HepG2 (cell line): Measurements from ENCODE around the gene FAM50A. TPM values are rescaled to one million over a fixed set of nuclear protein-coding genes. Genes with fewer than 3 reads are reported as not detected.

Experiments used
- ARNT2 ChIP-seq: sonication (generic); formaldehyde crosslinking; IDR thresholded peaks from 2 replicates; pipeline ENCODE4 v1.8.0; 2022; ENCODE audit warnings: mild to moderate bottlenecking, low read depth, missing genetic modification reagents, moderate library complexity
- ATF7-NPFF ChIP-seq: sonication (generic); formaldehyde crosslinking; IDR thresholded peaks from 2 replicates; pipeline ENCODE4 v1.8.1; 2023; ENCODE audit warnings: mild to moderate bottlenecking, low read depth, missing genetic modification reagents, moderate library complexity
- MIER2 ChIP-seq: IDR thresholded peaks from 2 replicates; pipeline ENCODE4 v1.6.1; 2016; ENCODE audit warnings: missing biosample characterization, missing genetic modification reagents
- NFYC ChIP-seq: IDR thresholded peaks from 2 replicates; pipeline ENCODE4 v1.6.1; 2016; ENCODE audit warnings: missing genetic modification reagents, missing compliant biosample characterization
- POGZ ChIP-seq: sonication (generic); formaldehyde crosslinking; IDR thresholded peaks from 2 replicates; pipeline ENCODE4 v1.4.0; 2020; ENCODE audit warnings: mild to moderate bottlenecking, missing genetic modification reagents
- SALL1 ChIP-seq: sonication (generic); formaldehyde crosslinking; IDR thresholded peaks from 2 replicates; pipeline ENCODE4 v1.8.0; 2022; ENCODE audit warnings: mild to moderate bottlenecking, missing genetic modification reagents
- SNRNP70 ChIP-seq: fragments of 200-400 bp; formaldehyde crosslinking; IDR thresholded peaks from 2 replicates; pipeline ENCODE4 v1.6.1; 2017; ENCODE audit warnings: mild to moderate bottlenecking, low read depth, low read length, moderate library complexity
- SRSF4 ChIP-seq: fragments of 200-400 bp; formaldehyde crosslinking; IDR thresholded peaks from one replicate; pipeline ENCODE4 v1.6.1; 2018; ENCODE audit warnings: mild to moderate bottlenecking, low read depth, low read length, moderate library complexity; ENCODE audit not compliant: poor library complexity, severe bottlenecking
- TP53 ChIP-seq: sonication (generic); formaldehyde crosslinking; conservative IDR thresholded peaks from 2 replicates; pipeline ENCODE4 v1.4.0; 2020; ENCODE audit warnings: missing genetic modification reagents
- YEATS4 ChIP-seq: sonication (generic); formaldehyde crosslinking; IDR thresholded peaks from 2 replicates; pipeline ENCODE4 v1.4.0; 2020; ENCODE audit warnings: missing genetic modification reagents, borderline replicate concordance
- ZFAT ChIP-seq: sonication (generic); formaldehyde crosslinking; conservative IDR thresholded peaks from 2 replicates; pipeline ENCODE4 v1.8.1; 2023; ENCODE audit warnings: missing genetic modification reagents, inconsistent platforms
- ZFP62 ChIP-seq: sonication (generic); formaldehyde crosslinking; IDR thresholded peaks from 2 replicates; pipeline ENCODE4 v1.4.0; 2020; ENCODE audit warnings: missing genetic modification reagents
- ZNF354B ChIP-seq: sonication (generic); formaldehyde crosslinking; IDR thresholded peaks from 2 replicates; pipeline ENCODE4 v1.8.0; 2022; ENCODE audit warnings: mild to moderate bottlenecking, missing genetic modification reagents
- ZNF431 ChIP-seq: sonication (generic); formaldehyde crosslinking; IDR thresholded peaks from 2 replicates; pipeline ENCODE4 v1.9.0; 2022; ENCODE audit warnings: missing genetic modification reagents, low read depth, mild to moderate bottlenecking, borderline replicate concordance
- ZNF768 ChIP-seq: sonication (generic); formaldehyde crosslinking; IDR thresholded peaks from 2 replicates; pipeline ENCODE4 v1.4.0; 2020; ENCODE audit warnings: missing genetic modification reagents
- ZNF891 ChIP-seq: sonication (generic); formaldehyde crosslinking; IDR thresholded peaks from 2 replicates; pipeline ENCODE4 v1.5.0; 2020; ENCODE audit warnings: mild to moderate bottlenecking, missing genetic modification reagents
- polyA plus RNA-seq, 8 experiments: library from polyadenylated mRNA; depleted of rRNA in 3 of 8; stranded (reverse) in 7 of 8; unstranded in 1 of 8; fragments of >200 nt; fragmentation: Illumina TruSeq in 4 of 8; extraction: Trizol in 4 of 8; gene quantifications; 2 replicates each; pipeline versions ENCODE4 v1.2.1 to v1.2.3, GENCODE V29; 2011 to 2016; ENCODE audit warnings: low read depth in 4 of 8, missing spikeins in 1 of 8, mixed read lengths in 1 of 8; ENCODE audit not compliant: insufficient read depth in 1 of 8
- total RNA-seq, 5 experiments: library from RNA; depleted of rRNA; stranded (reverse); fragments of >200 nt; fragmentation: Illumina TruSeq; extraction: Trizol; gene quantifications; 2 replicates each; pipeline ENCODE4 v1.2.3, GENCODE V29; 2016; ENCODE audit warnings: low read depth in 1 of 5
- TF ChIP-seq, protein P1 (sequence below): sonication (generic); formaldehyde crosslinking; IDR thresholded peaks from 2 replicates; pipeline ENCODE4 v1.4.0; 2020; ENCODE audit warnings: missing genetic modification reagents
- TF ChIP-seq, protein P2 (sequence below): sonication (generic); formaldehyde crosslinking; IDR thresholded peaks from 2 replicates; pipeline ENCODE4 v1.5.0; 2020; ENCODE audit warnings: mild to moderate bottlenecking, missing genetic modification reagents, borderline replicate concordance
- TF ChIP-seq, protein P3 (sequence below): sonication (generic); formaldehyde crosslinking; IDR thresholded peaks from 2 replicates; pipeline ENCODE4 v1.8.0; 2022; ENCODE audit warnings: missing genetic modification reagents, mild to moderate bottlenecking, inconsistent platforms, borderline replicate concordance
- TF ChIP-seq, protein P4 (sequence below): sonication (generic); formaldehyde crosslinking; IDR thresholded peaks from 2 replicates; pipeline ENCODE4 v1.4.0; 2020; ENCODE audit warnings: missing genetic modification reagents, low read depth, mild to moderate bottlenecking, borderline replicate concordance

The FAM50A gene
- total and polyA plus RNA-seq, 2 of the 13 experiments (the other 11 are each of a cell fraction or from before 2014, with no cell fraction given): 30.7 to 40.7 TPM

DNA sequence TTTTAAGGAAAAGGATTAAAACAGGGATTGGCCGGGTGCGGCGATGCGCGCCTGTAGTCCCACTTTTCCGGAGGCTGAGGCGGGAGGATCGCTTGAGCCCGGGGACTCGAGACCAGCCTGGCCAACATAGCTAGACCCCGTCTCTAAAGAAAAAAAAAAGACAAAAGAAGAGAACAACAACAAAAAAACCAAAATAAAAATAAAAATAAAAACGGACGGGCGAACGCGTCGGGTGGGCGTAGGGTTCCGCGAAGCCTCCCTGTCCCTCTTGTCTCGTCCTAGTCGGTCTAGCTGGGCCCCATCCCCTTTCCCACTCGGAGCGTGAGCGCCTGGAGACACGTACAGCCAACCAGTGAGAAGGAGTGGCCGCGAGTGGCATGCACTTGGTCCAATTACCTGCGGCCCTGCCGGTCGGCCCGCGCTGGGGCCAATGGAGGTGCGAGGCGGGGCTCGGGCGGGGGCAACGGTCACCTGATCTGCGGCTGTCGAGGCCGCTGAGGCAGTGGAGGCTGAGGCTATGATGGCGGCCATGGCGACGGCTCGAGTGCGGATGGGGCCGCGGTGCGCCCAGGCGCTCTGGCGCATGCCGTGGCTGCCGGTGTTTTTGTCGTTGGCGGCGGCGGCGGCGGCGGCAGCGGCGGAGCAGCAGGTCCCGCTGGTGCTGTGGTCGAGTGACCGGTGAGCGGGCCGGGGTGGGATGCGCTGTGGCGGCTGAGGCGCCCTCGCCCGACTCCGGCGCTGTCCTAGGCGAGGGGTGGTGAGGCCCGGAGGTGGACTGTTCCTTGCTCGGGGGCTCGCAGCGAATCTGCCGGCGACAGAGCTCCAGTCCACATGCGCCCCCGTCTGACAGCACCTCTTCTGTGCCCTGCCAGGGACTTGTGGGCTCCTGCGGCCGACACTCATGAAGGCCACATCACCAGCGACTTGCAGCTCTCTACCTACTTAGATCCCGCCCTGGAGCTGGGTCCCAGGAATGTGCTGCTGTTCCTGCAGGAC, 15.5 kb upstream of the FAM50A start, which contains the start of gene ATP6AP1 (continued):
- 0 out of 2 replicates have a peak, but pooled peaks have one; percentile 41 for TF ChIP-seq ARNT2 (CRISPR knock-in tag)
- TF ChIP-seq POGZ (CRISPR knock-in tag): peak; percentile 87
- peak; percentile 53 for TF ChIP-seq SALL1 (CRISPR knock-in tag)
- TF ChIP-seq ZNF354B (CRISPR knock-in tag): no peak
- no peak for TF ChIP-seq SNRNP70
- TF ChIP-seq ZNF431 (CRISPR knock-in tag): peak; percentile 72; the same call in 1 of the 2 replicates
- peak; percentile 44 for TF ChIP-seq ZNF768
- 0 out of 2 replicates have a peak, but pooled peaks have one; percentile 63 for TF ChIP-seq ZFAT (CRISPR knock-in tag)
- TF ChIP-seq, protein P1, sequence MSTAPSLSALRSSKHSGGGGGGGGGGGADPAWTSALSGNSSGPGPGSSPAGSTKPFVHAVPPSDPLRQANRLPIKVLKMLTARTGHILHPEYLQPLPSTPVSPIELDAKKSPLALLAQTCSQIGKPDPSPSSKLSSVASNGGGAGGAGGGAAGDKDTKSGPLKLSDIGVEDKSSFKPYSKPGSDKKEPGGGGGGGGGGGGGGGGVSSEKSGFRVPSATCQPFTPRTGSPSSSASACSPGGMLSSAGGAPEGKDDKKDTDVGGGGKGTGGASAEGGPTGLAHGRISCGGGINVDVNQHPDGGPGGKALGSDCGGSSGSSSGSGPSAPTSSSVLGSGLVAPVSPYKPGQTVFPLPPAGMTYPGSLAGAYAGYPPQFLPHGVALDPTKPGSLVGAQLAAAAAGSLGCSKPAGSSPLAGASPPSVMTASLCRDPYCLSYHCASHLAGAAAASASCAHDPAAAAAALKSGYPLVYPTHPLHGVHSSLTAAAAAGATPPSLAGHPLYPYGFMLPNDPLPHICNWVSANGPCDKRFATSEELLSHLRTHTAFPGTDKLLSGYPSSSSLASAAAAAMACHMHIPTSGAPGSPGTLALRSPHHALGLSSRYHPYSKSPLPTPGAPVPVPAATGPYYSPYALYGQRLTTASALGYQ: 0 out of 2 replicates have a peak, but pooled peaks have one; percentile 24
- TF ChIP-seq SRSF4: no peak
- no peak for TF ChIP-seq MIER2 (CRISPR knock-in tag)
- TF ChIP-seq, protein P2, sequence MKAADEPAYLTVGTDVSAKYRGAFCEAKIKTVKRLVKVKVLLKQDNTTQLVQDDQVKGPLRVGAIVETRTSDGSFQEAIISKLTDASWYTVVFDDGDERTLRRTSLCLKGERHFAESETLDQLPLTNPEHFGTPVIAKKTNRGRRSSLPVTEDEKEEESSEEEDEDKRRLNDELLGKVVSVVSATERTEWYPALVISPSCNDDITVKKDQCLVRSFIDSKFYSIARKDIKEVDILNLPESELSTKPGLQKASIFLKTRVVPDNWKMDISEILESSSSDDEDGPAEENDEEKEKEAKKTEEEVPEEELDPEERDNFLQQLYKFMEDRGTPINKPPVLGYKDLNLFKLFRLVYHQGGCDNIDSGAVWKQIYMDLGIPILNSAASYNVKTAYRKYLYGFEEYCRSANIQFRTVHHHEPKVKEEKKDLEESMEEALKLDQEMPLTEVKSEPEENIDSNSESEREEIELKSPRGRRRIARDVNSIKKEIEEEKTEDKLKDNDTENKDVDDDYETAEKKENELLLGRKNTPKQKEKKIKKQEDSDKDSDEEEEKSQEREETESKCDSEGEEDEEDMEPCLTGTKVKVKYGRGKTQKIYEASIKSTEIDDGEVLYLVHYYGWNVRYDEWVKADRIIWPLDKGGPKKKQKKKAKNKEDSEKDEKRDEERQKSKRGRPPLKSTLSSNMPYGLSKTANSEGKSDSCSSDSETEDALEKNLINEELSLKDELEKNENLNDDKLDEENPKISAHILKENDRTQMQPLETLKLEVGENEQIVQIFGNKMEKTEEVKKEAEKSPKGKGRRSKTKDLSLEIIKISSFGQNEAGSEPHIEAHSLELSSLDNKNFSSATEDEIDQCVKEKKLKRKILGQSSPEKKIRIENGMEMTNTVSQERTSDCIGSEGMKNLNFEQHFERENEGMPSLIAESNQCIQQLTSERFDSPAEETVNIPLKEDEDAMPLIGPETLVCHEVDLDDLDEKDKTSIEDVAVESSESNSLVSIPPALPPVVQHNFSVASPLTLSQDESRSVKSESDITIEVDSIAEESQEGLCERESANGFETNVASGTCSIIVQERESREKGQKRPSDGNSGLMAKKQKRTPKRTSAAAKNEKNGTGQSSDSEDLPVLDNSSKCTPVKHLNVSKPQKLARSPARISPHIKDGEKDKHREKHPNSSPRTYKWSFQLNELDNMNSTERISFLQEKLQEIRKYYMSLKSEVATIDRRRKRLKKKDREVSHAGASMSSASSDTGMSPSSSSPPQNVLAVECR (CRISPR knock-in tag): peak; percentile 92
- TF ChIP-seq TP53 (CRISPR knock-in tag): no peak
- no peak for TF ChIP-seq ZFP62 (CRISPR knock-in tag)
- TF ChIP-seq NFYC (CRISPR knock-in tag): peak; percentile 97
- peak; percentile 67; the same call in 1 of the 2 replicates for TF ChIP-seq YEATS4
- TF ChIP-seq, protein P3, sequence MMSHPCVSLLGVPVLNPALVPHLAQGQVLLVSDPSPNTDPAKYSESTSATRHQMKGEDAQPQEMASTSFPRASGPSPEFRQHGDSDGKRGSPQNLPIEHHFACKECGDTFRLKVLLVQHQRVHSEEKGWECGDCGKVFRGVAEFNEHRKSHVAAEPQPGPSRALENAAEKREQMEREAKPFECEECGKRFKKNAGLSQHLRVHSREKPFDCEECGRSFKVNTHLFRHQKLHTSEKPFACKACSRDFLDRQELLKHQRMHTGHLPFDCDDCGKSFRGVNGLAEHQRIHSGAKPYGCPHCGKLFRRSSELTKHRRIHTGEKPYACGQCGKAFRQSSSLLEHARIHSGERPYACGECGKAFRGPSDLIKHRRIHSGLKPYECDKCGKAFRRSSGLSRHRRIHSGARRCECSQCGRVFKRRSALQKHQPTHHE (CRISPR knock-in tag): 0 out of 2 replicates have a peak, but pooled peaks have one; percentile 46
- TF ChIP-seq, protein P4, sequence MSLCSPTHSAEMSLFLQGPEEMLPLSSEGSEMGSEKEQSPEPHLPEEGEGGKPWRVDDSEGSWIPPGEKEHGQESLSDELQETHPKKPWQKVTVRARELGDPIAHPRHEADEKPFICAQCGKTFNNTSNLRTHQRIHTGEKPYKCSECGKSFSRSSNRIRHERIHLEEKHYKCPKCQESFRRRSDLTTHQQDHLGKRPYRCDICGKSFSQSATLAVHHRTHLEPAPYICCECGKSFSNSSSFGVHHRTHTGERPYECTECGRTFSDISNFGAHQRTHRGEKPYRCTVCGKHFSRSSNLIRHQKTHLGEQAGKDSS (CRISPR knock-in tag): no peak
- 0 out of 2 replicates have a peak, but pooled peaks have one; percentile 56 for TF ChIP-seq ATF7-NPFF (CRISPR knock-in tag)
- TF ChIP-seq ZNF891: peak; percentile 25; the same call in 1 of the 2 replicates
